SK-N-SH treated with all-trans-retinoic acid at 6 μM for 48 hours (cell line): ENCODE data around the gene VCAN.
"Not testable (repeated sequence)": the region's sequence is repeated elsewhere in the genome, so short reads cannot be mapped to it uniquely, and the experiment has no call there.

ENCODE experiments used
- ZFP30 ChIP-seq: fragments of 450-650 bp; formaldehyde crosslinking; IDR thresholded peaks from 2 replicates; pipeline ENCODE4 v1.5.0; 2022; ENCODE audit warnings: mild to moderate bottlenecking, moderate library complexity
- TF ChIP-seq, protein P1 (sequence below): fragments of 250-450 bp; sonication (Bioruptor Pico); IDR thresholded peaks from 2 replicates; pipeline ENCODE4 v1.5.0; 2020; ENCODE audit warnings: mild to moderate bottlenecking, moderate library complexity
- TF ChIP-seq, protein P2 (sequence below): fragments of 250-450 bp; sonication (Bioruptor Pico); IDR thresholded peaks from 2 replicates; pipeline ENCODE4 v1.8.0; 2020; ENCODE audit warnings: mild to moderate bottlenecking, moderate library complexity, borderline replicate concordance

- TF ChIP-seq, protein P1, sequence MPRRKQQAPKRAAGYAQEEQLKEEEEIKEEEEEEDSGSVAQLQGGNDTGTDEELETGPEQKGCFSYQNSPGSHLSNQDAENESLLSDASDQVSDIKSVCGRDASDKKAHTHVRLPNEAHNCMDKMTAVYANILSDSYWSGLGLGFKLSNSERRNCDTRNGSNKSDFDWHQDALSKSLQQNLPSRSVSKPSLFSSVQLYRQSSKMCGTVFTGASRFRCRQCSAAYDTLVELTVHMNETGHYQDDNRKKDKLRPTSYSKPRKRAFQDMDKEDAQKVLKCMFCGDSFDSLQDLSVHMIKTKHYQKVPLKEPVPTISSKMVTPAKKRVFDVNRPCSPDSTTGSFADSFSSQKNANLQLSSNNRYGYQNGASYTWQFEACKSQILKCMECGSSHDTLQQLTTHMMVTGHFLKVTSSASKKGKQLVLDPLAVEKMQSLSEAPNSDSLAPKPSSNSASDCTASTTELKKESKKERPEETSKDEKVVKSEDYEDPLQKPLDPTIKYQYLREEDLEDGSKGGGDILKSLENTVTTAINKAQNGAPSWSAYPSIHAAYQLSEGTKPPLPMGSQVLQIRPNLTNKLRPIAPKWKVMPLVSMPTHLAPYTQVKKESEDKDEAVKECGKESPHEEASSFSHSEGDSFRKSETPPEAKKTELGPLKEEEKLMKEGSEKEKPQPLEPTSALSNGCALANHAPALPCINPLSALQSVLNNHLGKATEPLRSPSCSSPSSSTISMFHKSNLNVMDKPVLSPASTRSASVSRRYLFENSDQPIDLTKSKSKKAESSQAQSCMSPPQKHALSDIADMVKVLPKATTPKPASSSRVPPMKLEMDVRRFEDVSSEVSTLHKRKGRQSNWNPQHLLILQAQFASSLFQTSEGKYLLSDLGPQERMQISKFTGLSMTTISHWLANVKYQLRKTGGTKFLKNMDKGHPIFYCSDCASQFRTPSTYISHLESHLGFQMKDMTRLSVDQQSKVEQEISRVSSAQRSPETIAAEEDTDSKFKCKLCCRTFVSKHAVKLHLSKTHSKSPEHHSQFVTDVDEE (CRISPR knock-in tag): not testable (repeated sequence)
- TF ChIP-seq, protein P2, sequence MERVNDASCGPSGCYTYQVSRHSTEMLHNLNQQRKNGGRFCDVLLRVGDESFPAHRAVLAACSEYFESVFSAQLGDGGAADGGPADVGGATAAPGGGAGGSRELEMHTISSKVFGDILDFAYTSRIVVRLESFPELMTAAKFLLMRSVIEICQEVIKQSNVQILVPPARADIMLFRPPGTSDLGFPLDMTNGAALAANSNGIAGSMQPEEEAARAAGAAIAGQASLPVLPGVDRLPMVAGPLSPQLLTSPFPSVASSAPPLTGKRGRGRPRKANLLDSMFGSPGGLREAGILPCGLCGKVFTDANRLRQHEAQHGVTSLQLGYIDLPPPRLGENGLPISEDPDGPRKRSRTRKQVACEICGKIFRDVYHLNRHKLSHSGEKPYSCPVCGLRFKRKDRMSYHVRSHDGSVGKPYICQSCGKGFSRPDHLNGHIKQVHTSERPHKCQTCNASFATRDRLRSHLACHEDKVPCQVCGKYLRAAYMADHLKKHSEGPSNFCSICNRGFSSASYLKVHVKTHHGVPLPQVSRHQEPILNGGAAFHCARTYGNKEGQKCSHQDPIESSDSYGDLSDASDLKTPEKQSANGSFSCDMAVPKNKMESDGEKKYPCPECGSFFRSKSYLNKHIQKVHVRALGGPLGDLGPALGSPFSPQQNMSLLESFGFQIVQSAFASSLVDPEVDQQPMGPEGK: not testable (repeated sequence)
- TF ChIP-seq ZFP30 (CRISPR knock-in tag): not testable (repeated sequence)
These were observed 33.8 kb upstream of the VCAN start for GRCh38 chr5:83437697-83438096.
